Measurements from ENCODE around the gene GABRB1.

GRCh38 chr4:47185761-47186160 is 154.4 kb downstream of the GABRB1 start:
- TF ChIP-seq, protein P1, sequence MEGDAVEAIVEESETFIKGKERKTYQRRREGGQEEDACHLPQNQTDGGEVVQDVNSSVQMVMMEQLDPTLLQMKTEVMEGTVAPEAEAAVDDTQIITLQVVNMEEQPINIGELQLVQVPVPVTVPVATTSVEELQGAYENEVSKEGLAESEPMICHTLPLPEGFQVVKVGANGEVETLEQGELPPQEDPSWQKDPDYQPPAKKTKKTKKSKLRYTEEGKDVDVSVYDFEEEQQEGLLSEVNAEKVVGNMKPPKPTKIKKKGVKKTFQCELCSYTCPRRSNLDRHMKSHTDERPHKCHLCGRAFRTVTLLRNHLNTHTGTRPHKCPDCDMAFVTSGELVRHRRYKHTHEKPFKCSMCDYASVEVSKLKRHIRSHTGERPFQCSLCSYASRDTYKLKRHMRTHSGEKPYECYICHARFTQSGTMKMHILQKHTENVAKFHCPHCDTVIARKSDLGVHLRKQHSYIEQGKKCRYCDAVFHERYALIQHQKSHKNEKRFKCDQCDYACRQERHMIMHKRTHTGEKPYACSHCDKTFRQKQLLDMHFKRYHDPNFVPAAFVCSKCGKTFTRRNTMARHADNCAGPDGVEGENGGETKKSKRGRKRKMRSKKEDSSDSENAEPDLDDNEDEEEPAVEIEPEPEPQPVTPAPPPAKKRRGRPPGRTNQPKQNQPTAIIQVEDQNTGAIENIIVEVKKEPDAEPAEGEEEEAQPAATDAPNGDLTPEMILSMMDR (conservative IDR thresholded peaks at IDR 0.05 in 1 of 2, IDR thresholded peaks at IDR 0.05 in 1 of 2; ENCODE audit: extremely low read depth in 1 of 2, insufficient read depth in 1 of 2, low read depth in 1 of 2, low read length in 2 of 2) = no peak
- TF ChIP-seq EZH2 (IDR thresholded peaks at IDR 0.05; ENCODE audit: borderline replicate concordance, low read length) = no peak

All from mammary epithelial cell (primary cell).